OCI-LY3 (cell line): ENCODE results near the gene APOD.

Experiments
- H2AFZ ChIP-seq: fragments of 200-600, 300-600 bp; shearing (Covaris generic); 2 replicates; pipeline ENCODE4 v1.6.0; 2014; ENCODE audit warnings: antibody characterized with exemption, low read depth, low read length
- H3K27ac ChIP-seq: fragments of 200-600, 300-600 bp; sonication (generic); 2 replicates; pipeline ENCODE4 v1.5.1; 2014; ENCODE audit warnings: mild to moderate bottlenecking, low read length, moderate library complexity, mixed read lengths
- H3K27me3 ChIP-seq: fragments of 200-600, 300-600 bp; sonication (generic); 2 replicates; pipeline ENCODE4 v1.6.1; 2014; ENCODE audit warnings: low read depth, low read length, mixed read lengths
- H3K36me3 ChIP-seq: fragments of 200-600, 300-600 bp; sonication (generic); replicated peaks from 2 replicates; pipeline ENCODE3; 2014; ENCODE audit warnings: low read depth, low read length, mixed read lengths
- H3K4me1 ChIP-seq: fragments of 300-600, 200-600 bp; sonication (generic); 2 replicates; pipeline ENCODE4 v1.6.1; 2014; ENCODE audit warnings: low read length, mixed read lengths
- H3K4me2 ChIP-seq: fragments of 200-600, 300-600 bp; sonication (generic); 2 replicates; pipeline ENCODE4 v1.6.1; 2014; ENCODE audit warnings: low read length, mixed read lengths
- H3K4me3 ChIP-seq: fragments of 300-600, 200-600 bp; sonication (generic); 2 replicates; pipeline ENCODE4 v1.5.1; 2014; ENCODE audit warnings: antibody characterized with exemption, mild to moderate bottlenecking, low read length, moderate library complexity
- H3K79me2 ChIP-seq: fragments of 300-600, 200-600 bp; shearing (Covaris generic); 2 replicates; pipeline ENCODE4 v1.6.1; 2014; ENCODE audit warnings: mild to moderate bottlenecking, low read length, mixed read lengths
- H3K9ac ChIP-seq: fragments of 300-600, 200-600 bp; shearing (Covaris generic); 2 replicates; pipeline ENCODE4 v1.6.0; 2014; ENCODE audit warnings: mild to moderate bottlenecking, low read length, moderate library complexity
- H3K9me3 ChIP-seq: fragments of 200-600, 300-600 bp; shearing (Covaris generic); 2 replicates; pipeline ENCODE4 v1.6.1; 2014; ENCODE audit warnings: low read length, mixed read lengths; ENCODE audit not compliant: insufficient read depth
- H4K20me1 ChIP-seq: fragments of 200-600, 300-600 bp; sonication (generic); 2 replicates; pipeline ENCODE4 v1.6.1; 2016; ENCODE audit warnings: low read length, mixed read lengths; ENCODE audit not compliant: insufficient read depth
- CTCF ChIP-seq: fragments of 200-600, 300-600 bp; sonication (generic); IDR thresholded peaks from 2 replicates; pipeline ENCODE4 v1.5.1; 2014; ENCODE audit warnings: antibody characterized with exemption, low read length, low read depth
- EZH2phosphoT487 ChIP-seq: fragments of 200-600 bp; shearing (Covaris generic); IDR thresholded peaks from 2 replicates; pipeline ENCODE4 v1.6.1; 2018; ENCODE audit warnings: antibody characterized with exemption, mixed run types, low read depth

The APOD gene

DNA sequence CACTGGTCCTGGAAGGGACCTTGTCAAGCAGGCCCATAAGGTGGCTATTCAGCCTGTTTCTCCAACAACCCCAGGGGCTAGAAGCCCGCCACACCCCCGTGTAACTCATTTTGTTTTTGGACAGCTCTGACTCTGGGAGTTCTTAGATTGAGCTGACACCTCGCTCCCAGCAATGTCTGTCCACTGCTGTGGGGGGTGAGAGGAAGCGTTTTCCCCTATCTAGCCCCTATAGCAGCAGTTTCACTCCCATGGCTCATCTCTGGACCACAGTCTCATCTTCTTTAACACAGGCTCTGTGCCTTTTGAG lies 39.6 kb downstream of the APOD start:
- peaks cover 7% of the 10 kb centered on the region for H3K36me3 ChIP-seq
- H4K20me1 ChIP-seq: peaks cover 27% of the 10 kb centered on the region
- H3K4me3 ChIP-seq: no peak overlapping the region
- H3K27me3 ChIP-seq: peaks cover 14% of the 10 kb centered on the region; the same call in 1 of the 2 replicates
- peaks cover 39% of the 10 kb centered on the region for H3K79me2 ChIP-seq
- no peaks in the 10 kb centered on the region for H3K9me3 ChIP-seq
- H3K27ac ChIP-seq: no peak overlapping the region
- H2AFZ ChIP-seq: no peak overlapping the region
- H3K4me2 ChIP-seq: no peak overlapping the region
- no peak overlapping the region for H3K9ac ChIP-seq
- H3K4me1 ChIP-seq: peaks cover 24% of the 10 kb centered on the region
- TF ChIP-seq CTCF: no peak
- no peak for TF ChIP-seq EZH2phosphoT487

GRCh38 chr3:195543500-195544229 lies 40.1 kb downstream of the APOD start:
- Histone ChIP-seq H3K79me2 (peaks cover 44% of the 10 kb centered on the region), H3K4me3 (peak overlapping the region; percentile 87), H3K4me1 (peaks cover 29% of the 10 kb centered on the region), H3K4me2 (peak overlapping the region; percentile 77), H2AFZ (peak overlapping the region; percentile 77), H4K20me1 (peaks cover 32% of the 10 kb centered on the region), H3K9ac (peak overlapping the region; percentile 83), H3K36me3 (peaks cover 7% of the 10 kb centered on the region), H3K9me3 (no peaks in the 10 kb centered on the region), H3K27me3 (peaks cover 14% of the 10 kb centered on the region; the same call in 1 of the 2 replicates), H3K27ac (no peak overlapping the region)
- TF ChIP-seq EZH2phosphoT487 (no peak), CTCF (no peak)

GRCh38 chr3:195542698-195543499 lies 40.8 kb downstream of the APOD start, which contains the start of gene PPP1R2:
Gene PPP1R2, minus strand, starts transcription at chr3:195543325. Its CDS starts 300 bp downstream, at chr3:195543025.
- Histone ChIP-seq H3K9ac (peak within 1 kb of the TSS; percentile 83), H3K27ac (peak within 1 kb of the TSS; percentile 83), H3K4me1 (peaks cover 37% of the 10 kb centered on the region), H3K27me3 (peaks cover 9% of the 10 kb centered on the region; the same call in 1 of the 2 replicates), H3K9me3 (no peaks in the 10 kb centered on the region), H3K79me2 (peaks cover 52% of the 10 kb centered on the region), H3K36me3 (peaks cover 7% of the 10 kb centered on the region), H3K4me3 (peak within 1 kb of the TSS; percentile 87), H4K20me1 (peaks cover 38% of the 10 kb centered on the region), H2AFZ (peak within 1 kb of the TSS; percentile 77), H3K4me2 (peak within 1 kb of the TSS; percentile 96)
- TF ChIP-seq CTCF: no peak
- TF ChIP-seq EZH2phosphoT487: no peak

DNA sequence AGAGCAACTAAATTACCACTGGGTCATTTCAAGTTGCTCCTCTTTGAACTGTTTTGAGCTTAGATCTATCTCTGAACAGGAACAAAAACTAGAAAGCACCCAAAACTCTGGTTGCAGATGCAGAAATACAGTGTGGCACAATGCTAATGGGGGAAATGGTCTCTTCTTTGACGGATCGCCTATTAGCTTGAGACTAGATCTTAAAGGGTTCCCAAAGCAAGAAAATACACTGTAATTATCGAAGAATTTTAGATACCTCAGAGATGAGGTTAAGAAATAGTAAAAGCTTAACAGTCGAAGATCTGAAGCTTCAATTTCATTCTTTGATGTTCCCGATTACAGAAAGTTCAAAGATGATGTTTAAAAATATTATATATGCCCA lies 41.4 kb downstream of the APOD start:
- H3K4me1 ChIP-seq: peaks cover 43% of the 10 kb centered on the region
- no peak overlapping the region for H2AFZ ChIP-seq
- peak overlapping the region; percentile 83 for H3K9ac ChIP-seq

More for the DNA sequence above, 41.4 kb downstream of the APOD start:
- peak overlapping the region; percentile 87 for H3K4me3 ChIP-seq
- no peaks in the 10 kb centered on the region for H3K9me3 ChIP-seq
- peaks cover 58% of the 10 kb centered on the region for H3K79me2 ChIP-seq
- no peak for TF ChIP-seq CTCF
- TF ChIP-seq EZH2phosphoT487: no peak
- peak overlapping the region; percentile 83 for H3K27ac ChIP-seq
- peak overlapping the region; percentile 96 for H3K4me2 ChIP-seq
- H3K27me3 ChIP-seq: peaks cover 9% of the 10 kb centered on the region; the same call in 1 of the 2 replicates
- peaks cover 7% of the 10 kb centered on the region for H3K36me3 ChIP-seq
- peaks cover 44% of the 10 kb centered on the region for H4K20me1 ChIP-seq
